Adipocyte (in vitro differentiated cells): ENCODE results near the gene RPA1.
"Not testable (repeated sequence)": the region's sequence is repeated elsewhere in the genome, so short reads cannot be mapped to it uniquely, and the experiment has no call there.

Experiments
- DNase-seq: peaks from one replicate; pipeline ENCODE4 v3.0.0-alpha.2; 2015; ENCODE audit warnings: low read depth
- H3K27me3 ChIP-seq: replicated peaks from 2 replicates; pipeline ENCODE4 v1.7.0; 2013; ENCODE audit warnings: mild to moderate bottlenecking, low read length, moderate library complexity; ENCODE audit not compliant: control insufficient read depth, insufficient read depth
- H3K36me3 ChIP-seq: 2 replicates; pipeline ENCODE4 v1.7.0; 2013; ENCODE audit warnings: low read length, mild to moderate bottlenecking, moderate library complexity; ENCODE audit not compliant: control insufficient read depth, insufficient read depth, severe bottlenecking
- H3K4me1 ChIP-seq: 2 replicates; pipeline ENCODE4 v1.7.0; 2013; ENCODE audit warnings: mild to moderate bottlenecking, low read length, moderate library complexity; ENCODE audit not compliant: control insufficient read depth, insufficient read depth
- H3K4me3 ChIP-seq: 2 replicates; pipeline ENCODE4 v1.7.0; 2013; ENCODE audit warnings: mild to moderate bottlenecking, low read length, moderate library complexity
- H3K9ac ChIP-seq: 2 replicates; pipeline ENCODE4 v1.7.0; 2013; ENCODE audit warnings: mild to moderate bottlenecking, low read length, moderate library complexity
- H3K9me3 ChIP-seq: 2 replicates; pipeline ENCODE4 v1.7.0; 2013; ENCODE audit warnings: mild to moderate bottlenecking, low read length, moderate library complexity; ENCODE audit not compliant: control insufficient read depth

The RPA1 gene

DNA sequence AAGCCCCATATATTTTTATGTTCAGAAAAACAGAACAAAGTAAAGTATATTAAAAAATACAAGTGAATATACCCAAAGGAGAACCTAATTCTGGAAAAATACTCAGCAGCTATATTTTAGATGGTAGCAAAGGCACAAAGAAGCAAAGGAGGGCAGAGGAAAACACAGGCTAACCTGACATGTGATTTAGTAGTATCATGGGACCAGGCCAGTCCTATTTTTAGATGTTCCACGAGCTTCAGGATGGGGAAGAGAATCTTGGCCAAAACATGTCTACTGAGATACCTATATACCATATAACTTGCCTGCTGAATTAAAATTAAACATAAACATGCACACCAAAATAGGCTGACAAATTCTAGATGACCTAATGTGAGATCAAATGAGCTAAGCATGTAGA lies 33.0 kb upstream of the RPA1 start:
- no peaks in the 10 kb centered on the region for H3K27me3 ChIP-seq
- H3K9me3 ChIP-seq: no peaks in the 10 kb centered on the region
- H3K4me3 ChIP-seq: no peak overlapping the region
- H3K4me1 ChIP-seq: peaks cover 19% of the 10 kb centered on the region
- H3K9ac ChIP-seq: no peak overlapping the region
- no peak for DNase-seq
- peaks cover 11% of the 10 kb centered on the region for H3K36me3 ChIP-seq

- Histone ChIP-seq H3K36me3 (peaks cover 11% of the 10 kb centered on the region), H3K4me1 (peaks cover 19% of the 10 kb centered on the region), H3K9me3 (no peaks in the 10 kb centered on the region), H3K27me3 (no peaks in the 10 kb centered on the region), H3K9ac (no peak overlapping the region), H3K4me3 (no peak overlapping the region)
- DNase-seq: no peak
Measured at GRCh38 chr17:1797323-1797722, 32.5 kb upstream of the RPA1 start.

GRCh38 chr17:1797846-1798245 lies 32.0 kb upstream of the RPA1 start:
- not testable (repeated sequence) for H3K9me3 ChIP-seq, H3K4me3 ChIP-seq, H3K27me3 ChIP-seq, H3K9ac ChIP-seq, DNase-seq
- peaks cover 11% of the 10 kb centered on the region for H3K36me3 ChIP-seq
- peaks cover 16% of the 10 kb centered on the region for H3K4me1 ChIP-seq

GRCh38 chr17:1800240-1800639 lies 29.6 kb upstream of the RPA1 start:
- no peaks in the 10 kb centered on the region for H3K27me3 ChIP-seq
- H3K4me1 ChIP-seq: peaks cover 16% of the 10 kb centered on the region
- no peak overlapping the region for H3K9ac ChIP-seq
- no peak for DNase-seq
- no peak overlapping the region for H3K4me3 ChIP-seq
- H3K9me3 ChIP-seq: no peaks in the 10 kb centered on the region
- H3K36me3 ChIP-seq: peaks cover 18% of the 10 kb centered on the region

DNA sequence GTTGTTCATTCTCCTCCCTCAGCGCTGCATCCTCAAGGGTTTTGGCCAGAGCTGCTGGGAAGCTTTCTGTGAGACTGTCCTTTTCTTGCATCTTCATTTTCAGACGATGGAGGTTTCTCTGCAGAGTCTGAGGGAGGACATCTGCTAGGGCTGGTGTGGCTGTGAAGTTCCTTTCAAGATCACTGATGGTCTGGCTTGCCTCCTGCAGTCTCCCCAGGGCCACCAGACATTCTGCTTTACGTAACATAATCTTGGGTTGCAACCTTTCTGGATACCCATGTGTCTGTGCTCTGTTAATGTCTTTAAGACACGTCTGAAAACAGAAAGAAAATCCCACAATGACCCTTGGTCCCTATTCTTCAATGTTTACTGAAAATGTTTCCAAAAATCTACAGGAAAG lies 29.1 kb upstream of the RPA1 start:
- Histone ChIP-seq H3K4me3 (no peak overlapping the region), H3K4me1 (peaks cover 16% of the 10 kb centered on the region), H3K36me3 (peaks cover 18% of the 10 kb centered on the region), H3K9me3 (no peaks in the 10 kb centered on the region), H3K9ac (no peak overlapping the region), H3K27me3 (no peaks in the 10 kb centered on the region)
- DNase-seq: no peak

DNA sequence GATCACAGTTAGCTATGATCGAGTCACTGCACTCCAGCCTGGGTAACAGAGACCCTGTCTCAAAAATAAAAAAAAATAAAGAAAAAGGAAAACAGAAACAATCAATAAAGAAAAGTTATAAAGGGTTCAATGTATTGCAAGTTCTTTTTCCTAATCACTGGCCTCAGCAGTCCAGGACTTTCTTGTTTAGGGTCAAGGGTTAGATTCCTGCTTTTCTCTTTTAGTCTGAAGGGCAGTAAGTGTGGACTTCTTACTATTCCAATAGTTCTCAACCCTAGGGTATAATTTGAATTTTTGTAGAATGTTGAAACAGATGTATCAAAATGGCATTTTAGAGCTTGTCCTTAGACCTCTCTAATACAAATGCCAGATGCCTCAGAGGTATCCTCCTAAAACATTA lies 27.4 kb upstream of the RPA1 start:
- no peak overlapping the region for H3K4me3 ChIP-seq
- H3K9ac ChIP-seq: no peak overlapping the region
- no peaks in the 10 kb centered on the region for H3K9me3 ChIP-seq
- peaks cover 18% of the 10 kb centered on the region for H3K36me3 ChIP-seq
- peaks cover 10% of the 10 kb centered on the region for H3K4me1 ChIP-seq
- no peak for DNase-seq
- H3K27me3 ChIP-seq: no peaks in the 10 kb centered on the region

DNA sequence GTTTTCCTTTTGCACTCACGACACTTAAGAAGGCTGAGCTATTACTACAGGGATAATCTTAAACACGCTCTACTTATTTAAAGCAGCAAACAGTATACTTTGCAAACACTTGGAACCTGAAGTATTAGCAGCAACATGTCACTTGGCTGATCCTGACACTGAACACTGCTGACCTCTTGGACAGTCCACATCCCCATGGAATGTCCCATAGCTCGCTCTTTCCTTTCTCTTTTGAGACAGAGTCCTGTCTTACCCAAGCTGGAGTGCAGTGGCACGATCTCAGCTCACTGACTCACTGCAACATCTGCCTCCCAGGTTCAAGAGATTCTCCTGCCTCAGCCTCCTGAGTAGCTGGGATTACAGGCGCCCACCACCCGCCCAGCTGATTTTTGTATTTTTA lies 26.5 kb upstream of the RPA1 start:
- no peaks in the 10 kb centered on the region for H3K9me3 ChIP-seq
- H3K36me3 ChIP-seq: peaks cover 18% of the 10 kb centered on the region
- no peak overlapping the region for H3K9ac ChIP-seq
- no peak for DNase-seq
- H3K4me3 ChIP-seq: no peak overlapping the region
- peaks cover 10% of the 10 kb centered on the region for H3K4me1 ChIP-seq
- no peaks in the 10 kb centered on the region for H3K27me3 ChIP-seq

GRCh38 chr17:1807890-1808289 lies 21.9 kb upstream of the RPA1 start:
- H3K9me3 ChIP-seq: no peaks in the 10 kb centered on the region
- no peak overlapping the region for H3K9ac ChIP-seq
- no peak for DNase-seq
- no peaks in the 10 kb centered on the region for H3K27me3 ChIP-seq
- H3K4me1 ChIP-seq: peaks cover 2% of the 10 kb centered on the region
- no peak overlapping the region for H3K4me3 ChIP-seq
- H3K36me3 ChIP-seq: peaks cover 17% of the 10 kb centered on the region

DNA sequence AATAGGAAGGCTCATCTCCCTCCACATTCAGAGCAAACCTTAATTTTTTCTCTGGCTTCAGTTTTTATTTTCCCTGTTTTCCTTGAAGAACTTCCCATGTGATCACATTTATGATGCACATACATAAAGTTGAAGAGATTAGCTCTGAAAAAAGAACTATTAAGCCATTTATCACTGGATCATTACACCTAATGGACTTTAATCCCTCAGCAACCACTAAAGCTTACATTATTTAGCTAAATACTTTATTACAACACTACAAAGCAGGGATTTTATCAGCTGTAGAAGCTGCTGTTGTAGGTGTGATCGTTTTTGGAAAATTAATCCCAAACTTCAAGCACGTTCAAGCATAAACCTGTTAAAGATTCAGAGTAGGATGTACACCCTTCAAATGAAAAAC lies 21.2 kb upstream of the RPA1 start:
- peaks cover 17% of the 10 kb centered on the region for H3K36me3 ChIP-seq
- H3K9ac ChIP-seq: no peak overlapping the region
- peaks cover 9% of the 10 kb centered on the region for H3K4me1 ChIP-seq
- H3K4me3 ChIP-seq: no peak overlapping the region
- no peaks in the 10 kb centered on the region for H3K9me3 ChIP-seq
- no peaks in the 10 kb centered on the region for H3K27me3 ChIP-seq
- DNase-seq: no peak

- not testable (repeated sequence) for DNase-seq, H3K9ac ChIP-seq, H3K9me3 ChIP-seq, H3K4me1 ChIP-seq, H3K27me3 ChIP-seq, H3K4me3 ChIP-seq
- peaks cover 10% of the 10 kb centered on the region for H3K36me3 ChIP-seq
Measured at GRCh38 chr17:1809815-1810214, 20.0 kb upstream of the RPA1 start.

GRCh38 chr17:1810450-1811103 lies 19.2 kb upstream of the RPA1 start:
- Histone ChIP-seq H3K4me1 (peaks cover 9% of the 10 kb centered on the region), H3K9ac (no peak overlapping the region), H3K36me3 (peaks cover 10% of the 10 kb centered on the region), H3K4me3 (no peak overlapping the region), H3K27me3 (no peaks in the 10 kb centered on the region), H3K9me3 (no peaks in the 10 kb centered on the region)
- no peak for DNase-seq

DNA sequence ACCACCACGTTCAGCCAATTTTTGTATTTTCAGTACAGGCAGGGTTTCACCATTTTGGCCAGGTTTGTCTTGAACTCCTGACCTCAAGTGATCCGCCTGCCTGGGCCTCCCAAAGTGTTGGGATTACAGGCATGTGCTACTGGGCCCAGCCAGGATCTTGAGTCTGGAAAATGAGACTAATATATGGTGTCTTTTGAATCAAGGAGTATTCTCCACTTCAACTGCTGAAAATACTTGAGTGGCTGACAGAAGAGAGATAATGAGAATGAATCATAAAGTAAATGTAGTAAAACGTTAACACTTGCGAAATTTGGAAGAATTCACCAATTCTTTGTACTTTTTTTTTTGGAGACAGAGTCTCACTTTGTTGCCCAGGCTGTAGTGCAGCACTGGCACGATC lies 16.7 kb upstream of the RPA1 start:
- H3K4me1 ChIP-seq: peaks cover 9% of the 10 kb centered on the region
- no peak for DNase-seq
- peaks cover 10% of the 10 kb centered on the region for H3K36me3 ChIP-seq
- H3K9me3 ChIP-seq: no peaks in the 10 kb centered on the region
- no peak overlapping the region for H3K4me3 ChIP-seq
- H3K27me3 ChIP-seq: no peaks in the 10 kb centered on the region
- no peak overlapping the region for H3K9ac ChIP-seq
